LNCAP (cell line): ENCODE results near the gene TIMM21.

Source experiments
- TF ChIP-seq, protein P1 (sequence below): fragments of 450-650 bp; IDR thresholded peaks from 2 replicates; pipeline ENCODE4 v1.5.1; 2017; ENCODE audit warnings: mild to moderate bottlenecking

The TIMM21 gene

DNA sequence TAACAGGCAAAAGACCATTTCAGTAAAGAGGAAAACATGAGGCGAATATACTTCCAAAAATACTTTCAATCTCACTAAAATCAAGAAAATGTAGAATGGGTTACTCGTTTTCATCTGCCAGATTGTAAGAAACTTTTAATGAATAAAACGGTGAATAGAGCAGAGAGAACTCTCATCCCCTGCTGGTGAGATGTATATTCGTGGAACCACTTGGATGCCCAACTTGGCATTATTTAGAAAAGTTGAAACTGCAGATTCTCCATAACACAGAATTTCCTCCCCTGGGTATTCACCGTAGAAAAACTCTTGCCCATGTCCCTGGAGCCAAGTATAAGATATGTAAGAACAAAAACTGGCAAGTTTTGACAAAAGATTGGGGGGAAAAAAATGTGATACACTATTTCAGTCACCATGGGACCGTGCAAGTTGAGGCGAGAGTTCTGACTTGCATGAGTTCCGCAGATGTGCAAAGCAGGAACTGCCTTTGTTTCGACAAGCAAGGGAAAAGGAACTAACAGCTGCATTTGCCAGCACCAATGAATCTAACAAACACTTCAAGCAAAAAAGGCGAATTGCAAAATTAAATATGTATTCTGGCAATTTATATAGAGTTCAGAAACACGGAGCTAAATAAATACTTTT is 14.8 kb downstream of the TIMM21 start:
- TF ChIP-seq, protein P1, sequence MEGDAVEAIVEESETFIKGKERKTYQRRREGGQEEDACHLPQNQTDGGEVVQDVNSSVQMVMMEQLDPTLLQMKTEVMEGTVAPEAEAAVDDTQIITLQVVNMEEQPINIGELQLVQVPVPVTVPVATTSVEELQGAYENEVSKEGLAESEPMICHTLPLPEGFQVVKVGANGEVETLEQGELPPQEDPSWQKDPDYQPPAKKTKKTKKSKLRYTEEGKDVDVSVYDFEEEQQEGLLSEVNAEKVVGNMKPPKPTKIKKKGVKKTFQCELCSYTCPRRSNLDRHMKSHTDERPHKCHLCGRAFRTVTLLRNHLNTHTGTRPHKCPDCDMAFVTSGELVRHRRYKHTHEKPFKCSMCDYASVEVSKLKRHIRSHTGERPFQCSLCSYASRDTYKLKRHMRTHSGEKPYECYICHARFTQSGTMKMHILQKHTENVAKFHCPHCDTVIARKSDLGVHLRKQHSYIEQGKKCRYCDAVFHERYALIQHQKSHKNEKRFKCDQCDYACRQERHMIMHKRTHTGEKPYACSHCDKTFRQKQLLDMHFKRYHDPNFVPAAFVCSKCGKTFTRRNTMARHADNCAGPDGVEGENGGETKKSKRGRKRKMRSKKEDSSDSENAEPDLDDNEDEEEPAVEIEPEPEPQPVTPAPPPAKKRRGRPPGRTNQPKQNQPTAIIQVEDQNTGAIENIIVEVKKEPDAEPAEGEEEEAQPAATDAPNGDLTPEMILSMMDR = no peak

DNA sequence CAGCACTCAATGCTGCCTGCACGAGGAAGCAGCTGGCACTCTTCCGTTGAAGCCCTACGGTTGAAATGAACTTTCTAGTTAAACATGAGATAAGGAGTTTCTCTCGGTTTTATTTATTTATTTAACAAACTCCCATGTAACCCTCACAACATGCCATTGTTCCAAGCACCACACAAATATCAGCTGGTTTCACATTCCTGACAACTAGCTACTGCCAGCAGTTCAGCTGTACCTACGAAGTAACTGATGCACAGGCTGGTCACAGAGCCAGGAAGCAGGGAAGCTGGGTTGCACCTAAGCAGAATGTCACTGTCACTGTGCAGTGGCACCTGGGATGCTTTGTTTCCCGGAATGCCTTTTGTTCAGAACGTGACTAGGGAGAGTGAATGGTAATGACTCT is 18.1 kb downstream of the TIMM21 start:
- TF ChIP-seq, protein P1 = no peak

DNA sequence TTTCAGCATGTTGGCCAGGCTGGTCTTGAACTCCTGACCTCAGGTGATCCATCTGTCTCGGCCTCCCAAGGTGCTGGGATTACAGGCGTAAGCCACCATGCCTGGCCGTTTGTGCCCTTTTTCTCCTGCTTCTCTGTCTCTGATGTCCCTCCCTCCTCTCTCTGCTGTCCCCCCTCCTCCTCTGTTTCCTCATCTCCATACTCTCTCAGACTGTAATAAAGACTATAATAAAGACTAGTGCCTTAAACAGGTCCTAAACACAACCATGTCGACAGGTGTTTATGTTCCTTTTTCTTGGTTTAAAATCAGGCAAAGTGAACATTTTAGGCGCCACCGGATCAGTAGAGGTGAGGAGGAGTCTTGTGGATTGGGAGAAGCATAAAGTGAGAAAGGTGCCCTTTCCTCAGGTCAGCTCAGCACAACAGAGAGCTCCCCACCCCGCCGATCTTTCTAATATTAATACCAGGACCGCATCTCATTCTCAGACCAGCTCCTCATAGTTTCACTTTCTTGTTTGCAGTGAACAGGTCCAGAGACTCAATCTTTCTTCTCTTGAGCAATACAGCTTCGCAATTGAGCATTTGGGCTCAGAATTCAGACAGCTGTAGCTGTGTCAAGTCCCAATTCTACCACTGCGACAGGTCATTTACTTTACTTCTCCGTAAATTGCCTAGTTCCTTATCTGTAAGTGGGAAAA is 23.7 kb downstream of the TIMM21 start:
- TF ChIP-seq, protein P1 = no peak

DNA sequence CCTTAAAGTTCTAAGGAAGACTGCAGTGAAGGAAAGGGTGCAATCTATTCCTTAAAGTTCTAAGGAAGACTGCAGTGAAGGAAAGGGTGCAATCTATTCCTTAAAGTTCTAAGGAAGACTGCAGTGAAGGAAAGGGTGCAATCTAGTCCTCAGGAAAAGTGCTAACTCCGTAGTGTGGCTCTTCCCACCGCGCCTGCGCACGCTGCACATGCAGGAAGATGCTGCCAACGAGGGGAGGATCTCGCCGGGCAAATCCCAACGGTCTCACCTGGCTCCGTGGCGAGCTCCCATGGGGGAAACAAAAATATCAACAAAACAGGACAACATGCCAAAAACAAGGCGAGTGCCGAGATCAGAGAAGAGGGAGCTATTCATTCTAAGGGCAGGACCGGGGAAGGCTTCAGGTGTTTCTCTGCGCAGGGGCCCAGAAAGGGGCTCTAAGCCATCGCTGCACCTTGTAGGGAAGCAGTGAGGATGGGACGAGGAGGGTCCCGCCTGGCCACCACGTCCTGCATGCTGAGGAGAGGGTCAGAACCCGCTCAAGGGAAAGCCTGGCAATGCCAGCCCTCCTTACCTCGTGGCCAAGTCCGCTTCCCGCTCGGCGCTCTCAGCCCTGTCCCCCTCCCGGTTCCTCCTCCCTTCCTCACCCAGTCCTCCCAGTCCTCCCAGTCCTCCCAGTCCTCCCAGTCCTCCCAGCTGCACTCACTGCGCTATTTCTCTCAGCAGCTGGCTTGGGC is 24.5 kb downstream of the TIMM21 start:
- TF ChIP-seq, protein P1 = no peak

DNA sequence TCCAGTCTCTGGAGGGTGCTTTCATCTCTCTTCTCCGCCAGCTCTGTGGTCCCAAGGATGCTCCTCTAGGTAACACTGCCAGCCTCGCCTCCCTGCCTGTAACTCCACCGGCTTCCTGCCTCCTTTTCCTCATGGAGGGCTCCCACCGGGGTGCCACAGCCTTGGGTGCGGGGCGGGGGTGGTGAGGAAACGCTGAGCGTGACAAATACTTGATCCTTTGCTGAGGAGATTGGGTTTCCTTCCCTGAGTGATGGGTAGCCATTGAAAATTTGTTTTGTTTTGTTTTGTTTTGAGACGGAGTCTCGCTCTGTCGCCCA is 25.1 kb downstream of the TIMM21 start:
- TF ChIP-seq, protein P1 = no peak

DNA sequence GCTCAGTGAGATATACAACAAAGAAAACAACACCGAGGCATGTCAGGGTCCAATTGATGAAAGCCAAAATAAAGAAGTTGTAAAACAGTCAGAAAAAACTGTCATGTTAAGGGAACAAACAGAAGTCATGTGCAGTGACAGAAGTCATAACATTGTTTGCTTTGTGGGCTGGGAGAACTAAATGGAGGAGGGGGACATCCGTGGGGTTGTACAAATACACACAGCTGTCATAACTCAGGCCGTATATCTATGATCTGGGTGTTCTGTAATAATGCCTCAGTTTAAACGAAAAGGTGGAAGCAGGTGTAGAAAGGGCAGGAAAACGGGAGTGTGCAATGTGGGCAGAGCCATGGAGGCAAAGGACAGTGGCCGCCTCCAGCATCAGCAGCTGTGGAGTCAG is 27.3 kb downstream of the TIMM21 start:
- TF ChIP-seq, protein P1 = no peak

DNA sequence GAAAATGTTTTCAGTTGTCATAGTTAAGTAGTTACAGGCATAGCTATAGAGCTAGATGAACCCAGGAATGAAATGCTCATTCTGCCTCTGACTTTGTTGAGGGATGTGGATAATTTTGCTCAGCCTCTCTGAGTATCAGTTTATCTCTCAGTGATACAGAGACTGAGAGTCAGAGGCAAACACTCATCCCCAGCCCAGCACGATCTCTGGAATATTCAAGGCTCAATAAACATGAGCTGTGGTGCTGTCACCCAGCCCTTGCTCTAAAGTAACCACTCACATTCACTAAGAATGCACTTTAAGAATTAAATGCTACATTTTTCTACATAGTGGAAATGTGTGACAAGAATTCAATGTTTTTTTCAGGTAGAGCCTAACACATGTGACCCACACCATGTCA is 30.6 kb downstream of the TIMM21 start:
- TF ChIP-seq, protein P1 = no peak
